Neuronal stem cell (in vitro differentiated cells): ENCODE results near the gene CRACR2A.

Experiments used
- DNase-seq: peaks from one replicate; pipeline ENCODE4 v3.0.0-alpha.2; 2013; ENCODE audit warnings: low spot score
- H2AFZ ChIP-seq: one replicate; pipeline ENCODE4 v1.6.1; 2013; ENCODE audit warnings: mild to moderate bottlenecking, low read length, inconsistent platforms
- H2AK5ac ChIP-seq: 2 replicates; pipeline ENCODE4 v1.6.1; 2013; ENCODE audit warnings: low read depth, mild to moderate bottlenecking, inconsistent platforms, low read length, moderate library complexity, mixed read lengths
- H2BK120ac ChIP-seq: 2 replicates; pipeline ENCODE4 v1.6.1; 2013; ENCODE audit warnings: low read depth, mild to moderate bottlenecking, inconsistent platforms, low read length, moderate library complexity, mixed read lengths
- H2BK12ac ChIP-seq: one replicate; pipeline ENCODE4 v1.6.1; 2013; ENCODE audit warnings: low read length, inconsistent platforms
- H2BK15ac ChIP-seq: 2 replicates; pipeline ENCODE4 v1.6.1; 2013; ENCODE audit warnings: mild to moderate bottlenecking, low read length, inconsistent platforms, mixed read lengths
- H2BK5ac ChIP-seq: one replicate; pipeline ENCODE4 v1.6.1; 2013; ENCODE audit warnings: inconsistent platforms, mild to moderate bottlenecking, low read length, moderate library complexity
- H3K14ac ChIP-seq: one replicate; pipeline ENCODE4 v1.6.1; 2013; ENCODE audit warnings: low read length, inconsistent platforms
- H3K18ac ChIP-seq: 2 replicates; pipeline ENCODE4 v1.6.1; 2013; ENCODE audit warnings: low read length, inconsistent platforms
- H3K23ac ChIP-seq: 2 replicates; pipeline ENCODE4 v1.6.1; 2013; ENCODE audit warnings: low read depth, mild to moderate bottlenecking, mixed read lengths, low read length, inconsistent platforms; ENCODE audit not compliant: poor library complexity
- H3K27ac ChIP-seq: replicated peaks from 3 replicates; pipeline ENCODE4 v1.5.1; 2013; ENCODE audit warnings: low read length, inconsistent platforms
- H3K27me3 ChIP-seq, 3 experiments: 2 replicates each; pipeline ENCODE4 v1.6.1; 2013; ENCODE audit warnings: low read length in 3 of 3, mild to moderate bottlenecking in 2 of 3, inconsistent platforms in 1 of 3, low read depth in 1 of 3, mixed read lengths in 1 of 3, moderate library complexity in 1 of 3; ENCODE audit not compliant: control insufficient read depth in 3 of 3, insufficient read depth in 3 of 3
- H3K36me3 ChIP-seq, 2 donors: replicated peaks in 1 of 2; 2 replicates each; pipeline ENCODE4 v1.6.1; 2013; ENCODE audit warnings: low read length in 2 of 2; ENCODE audit not compliant: control insufficient read depth in 2 of 2, insufficient read depth in 2 of 2
- H3K4ac ChIP-seq: 2 replicates; pipeline ENCODE4 v1.6.1; 2013; ENCODE audit warnings: inconsistent platforms, mild to moderate bottlenecking, low read length, moderate library complexity
- H3K4me1 ChIP-seq, 2 donors: 1 replicate in 1 of 2; 2 replicates in 1 of 2; pipeline ENCODE4 v1.6.1; 2013; ENCODE audit warnings: low read length in 2 of 2, low read depth in 1 of 2; ENCODE audit not compliant: control insufficient read depth in 2 of 2, insufficient read depth in 1 of 2
- H3K4me2 ChIP-seq: one replicate; pipeline ENCODE4 v1.6.1; 2013; ENCODE audit warnings: mild to moderate bottlenecking, low read length, inconsistent platforms; ENCODE audit not compliant: insufficient read depth, poor library complexity, severe bottlenecking
- H3K4me3 ChIP-seq, 2 donors: 2 replicates each; pipeline ENCODE4 v1.5.1; 2013; ENCODE audit warnings: low read length in 2 of 2, mild to moderate bottlenecking in 2 of 2, inconsistent platforms in 1 of 2, moderate library complexity in 1 of 2
- H3K79me1 ChIP-seq: one replicate; pipeline ENCODE4 v1.6.1; 2013; ENCODE audit warnings: low read depth, mild to moderate bottlenecking, inconsistent platforms, low read length, moderate library complexity
- H3K9ac ChIP-seq: one replicate; pipeline ENCODE4 v1.6.1; 2013; ENCODE audit warnings: mild to moderate bottlenecking, low read depth, low read length, inconsistent platforms; ENCODE audit not compliant: poor library complexity
- H3K9me3 ChIP-seq, 2 donors: replicated peaks in 1 of 2; 2 replicates each; pipeline versions ENCODE3 to v1.6.1; 2013; ENCODE audit warnings: low read length in 2 of 2, mild to moderate bottlenecking in 2 of 2, inconsistent platforms in 1 of 2, low read depth in 1 of 2, mixed read lengths in 1 of 2, moderate library complexity in 1 of 2; ENCODE audit not compliant: control insufficient read depth in 2 of 2, insufficient read depth in 1 of 2
- H4K8ac ChIP-seq: one replicate; pipeline ENCODE4 v1.6.1; 2013; ENCODE audit warnings: low read depth, mild to moderate bottlenecking, inconsistent platforms, low read length, moderate library complexity
- H4K91ac ChIP-seq: one replicate; pipeline ENCODE4 v1.6.1; 2013; ENCODE audit warnings: low read length, low read depth, mild to moderate bottlenecking, inconsistent platforms; ENCODE audit not compliant: poor library complexity
- whole genome bisulfite sequencing, 2 donors: extraction: QIAGEN DNeasy Blood & Tissue Kit; methylation state at CpG; one replicate each; pipeline ENCODE4 v1.1.7; 2013; ENCODE audit warnings: missing lambda C conversion rate in 2 of 2, mixed read lengths in 1 of 2; ENCODE audit not compliant: insufficient read length in 2 of 2, insufficient replicate concordance in 1 of 2; ENCODE audit errors: extremely low coverage in 2 of 2; 5-methylcytosine and 5-hydroxymethylcytosine counted together

The CRACR2A gene

GRCh38 chr12:3735432-3735831 lies 17.5 kb downstream of the CRACR2A start:
- Histone ChIP-seq H2AK5ac (no peak overlapping the region), H2BK15ac (no peak overlapping the region), H2AFZ (no peak overlapping the region), H3K18ac (no peak overlapping the region), H3K4me1 (peaks cover 5 to 6% of the 10 kb centered on the region in 2 donors), H3K9ac (no peak overlapping the region), H4K91ac (no peak overlapping the region), H3K14ac (no peak overlapping the region), H3K23ac (no peak overlapping the region), H3K4ac (no peak overlapping the region), H3K9me3 (peaks cover 0 to 2% of the 10 kb centered on the region in 2 donors), H3K4me2 (no peak overlapping the region), H3K79me1 (no peaks in the 10 kb centered on the region), H3K27ac (no peak overlapping the region), H2BK5ac (no peak overlapping the region), H3K4me3 (no peak overlapping the region), H2BK120ac (no peak overlapping the region), H3K27me3 (peaks cover 0 to 9% (median 0%) of the 10 kb centered on the region in 3 experiments), H4K8ac (no peak overlapping the region), H3K36me3 (no peaks in the 10 kb centered on the region), H2BK12ac (no peak overlapping the region)
- no peak for DNase-seq
- no CpG with 5 or more reads among the region's 4 CpGs for WGBS, 2 donors

GRCh38 chr12:3732901-3733300 lies 20.0 kb downstream of the CRACR2A start:
- Histone ChIP-seq H3K23ac (no peak overlapping the region), H3K4ac (no peak overlapping the region)

GRCh38 chr12:3730111-3730510 lies 22.8 kb downstream of the CRACR2A start:
- Histone ChIP-seq H2BK5ac (no peak overlapping the region), H3K36me3 (no peaks in the 10 kb centered on the region), H4K91ac (no peak overlapping the region), H3K4ac (no peak overlapping the region), H2AFZ (no peak overlapping the region), H3K18ac (no peak overlapping the region), H3K27me3 (no peaks in the 10 kb centered on the region), H3K9ac (no peak overlapping the region), H2BK12ac (no peak overlapping the region), H3K23ac (no peak overlapping the region), H3K9me3 (peaks cover 0 to 2% of the 10 kb centered on the region in 2 donors), H3K27ac (no peak overlapping the region), H3K79me1 (no peaks in the 10 kb centered on the region), H2AK5ac (no peak overlapping the region), H4K8ac (no peak overlapping the region), H3K4me1 (peaks cover 13 to 29% of the 10 kb centered on the region in 2 donors), H2BK15ac (no peak overlapping the region), H3K4me2 (no peak overlapping the region), H3K4me3 (no peak overlapping the region), H3K14ac (no peak overlapping the region), H2BK120ac (no peak overlapping the region)
- WGBS, 2 donors = no CpG with 5 or more reads among the region's 6 CpGs
- no peak for DNase-seq

More at GRCh38 chr12:3732901-3733300, 20.0 kb downstream of the CRACR2A start:
- Histone ChIP-seq H3K79me1 (no peaks in the 10 kb centered on the region), H3K4me2 (no peak overlapping the region), H3K4me3 (no peak overlapping the region), H4K8ac (no peak overlapping the region), H3K4me1 (peaks cover 12 to 16% of the 10 kb centered on the region in 2 donors), H3K27ac (no peak overlapping the region), H2BK120ac (no peak overlapping the region), H2AFZ (no peak overlapping the region), H3K27me3 (peaks cover 0 to 9% (median 0%) of the 10 kb centered on the region in 3 experiments), H2BK15ac (no peak overlapping the region), H4K91ac (no peak overlapping the region), H2BK5ac (no peak overlapping the region), H3K14ac (no peak overlapping the region), H2AK5ac (no peak overlapping the region), H3K18ac (no peak overlapping the region), H3K36me3 (no peaks in the 10 kb centered on the region), H3K9me3 (peaks cover 0 to 2% of the 10 kb centered on the region in 2 donors), H3K9ac (no peak overlapping the region), H2BK12ac (no peak overlapping the region)
- no peak for DNase-seq
- WGBS, 2 donors = no CpG with 5 or more reads among the region's 4 CpGs

- no peak for DNase-seq
- Histone ChIP-seq H3K4me3 (no peak overlapping the region), H3K27ac (no peak overlapping the region)
Observed at GRCh38 chr12:3728686-3729085, 24.2 kb downstream of the CRACR2A start.

More at GRCh38 chr12:3728686-3729085, 24.2 kb downstream of the CRACR2A start:
- no CpG with 5 or more reads among the region's 6 CpGs for WGBS, 2 donors
- no peak overlapping the region for H2AK5ac ChIP-seq
- H4K91ac ChIP-seq = no peak overlapping the region
- no peaks in the 10 kb centered on the region for H3K27me3 ChIP-seq
- H2AFZ ChIP-seq = peak overlapping the region; percentile 54
- H2BK12ac ChIP-seq = no peak overlapping the region
- no peak overlapping the region for H3K14ac ChIP-seq
- H2BK120ac ChIP-seq = no peak overlapping the region
- H3K9me3 ChIP-seq = peaks cover 0 to 7% of the 10 kb centered on the region in 2 donors
- H4K8ac ChIP-seq = no peak overlapping the region
- H3K79me1 ChIP-seq = no peaks in the 10 kb centered on the region
- H3K4ac ChIP-seq = no peak overlapping the region
- no peak overlapping the region for H3K4me2 ChIP-seq
- H2BK5ac ChIP-seq = no peak overlapping the region
- H3K9ac ChIP-seq = no peak overlapping the region
- peaks cover 13 to 30% of the 10 kb centered on the region in 2 donors for H3K4me1 ChIP-seq
- H3K23ac ChIP-seq = no peak overlapping the region
- H3K18ac ChIP-seq = no peak overlapping the region
- H3K36me3 ChIP-seq = no peaks in the 10 kb centered on the region
- H2BK15ac ChIP-seq = no peak overlapping the region
